Fibroblast of the conjunctiva (primary cell): Measurements from ENCODE around the gene MFGE8.

ENCODE experiments used
- DNase-seq: peaks from one replicate; pipeline ENCODE4 v3.0.0-alpha.2; 2010; ENCODE audit warnings: low read depth

The MFGE8 gene

GRCh38 chr15:88898736-88899135 is 14.4 kb downstream of the MFGE8 start:
- DNase-seq = no peak

- peak; percentile 73 for DNase-seq
Measured at GRCh38 chr15:88897456-88898194, 15.6 kb downstream of the MFGE8 start.

GRCh38 chr15:88897142-88897455 is 16.1 kb downstream of the MFGE8 start:
- no peak for DNase-seq

- no peak for DNase-seq
Measured at GRCh38 chr15:88896333-88897033, 16.7 kb downstream of the MFGE8 start.

GRCh38 chr15:88894819-88895767 is 18.1 kb downstream of the MFGE8 start, which contains the start of gene HAPLN3:
HAPLN3 (minus strand) TSS chr15:88895544; CDS start chr15:88887298, 8,246 bp downstream.
- DNase-seq = no peak

- DNase-seq = no peak
Measured at GRCh38 chr15:88894348-88894818, 18.8 kb downstream of the MFGE8 start.

GRCh38 chr15:88891540-88892254 is 21.5 kb downstream of the MFGE8 start:
- DNase-seq = no peak

- DNase-seq = no peak
Measured at GRCh38 chr15:88890495-88890894, 22.7 kb downstream of the MFGE8 start.

GRCh38 chr15:88888719-88889118 is 24.5 kb downstream of the MFGE8 start:
- DNase-seq = no peak

GRCh38 chr15:88887068-88887580 is 26.1 kb downstream of the MFGE8 start:
- DNase-seq = no peak

- DNase-seq = no peak
Measured at GRCh38 chr15:88882785-88883184, 30.4 kb downstream of the MFGE8 start.

- DNase-seq = no peak
Measured at GRCh38 chr15:88881775-88882174, 31.4 kb downstream of the MFGE8 start.

- DNase-seq = no peak
Measured at GRCh38 chr15:88880944-88881740, 32.0 kb downstream of the MFGE8 start.

GRCh38 chr15:88878720-88879184 is 34.4 kb downstream of the MFGE8 start:
- no peak for DNase-seq

- no peak for DNase-seq
Measured at GRCh38 chr15:88877906-88878305, 35.3 kb downstream of the MFGE8 start.

- no peak for DNase-seq
Measured at GRCh38 chr15:88877415-88877814, 35.8 kb downstream of the MFGE8 start.

- DNase-seq = no peak
Measured at GRCh38 chr15:88876573-88876972, 36.6 kb downstream of the MFGE8 start.

- DNase-seq = no peak
Measured at GRCh38 chr15:88874684-88875083, 38.5 kb downstream of the MFGE8 start.

GRCh38 chr15:88874275-88874674 is 38.9 kb downstream of the MFGE8 start:
- no peak for DNase-seq

GRCh38 chr15:88873786-88874185 is 39.4 kb downstream of the MFGE8 start:
- no peak for DNase-seq

- DNase-seq = no peak
Measured at GRCh38 chr15:88872706-88873105, 40.5 kb downstream of the MFGE8 start.
